Vagina (tissue), 2 donors: Measurements from ENCODE around the gene AHDC1. TPM values are rescaled to one million over a fixed set of nuclear protein-coding genes. Genes with fewer than 3 reads are reported as not detected.

ENCODE experiments used
- DNase-seq, 2 donors: peaks; one replicate each; pipeline ENCODE4 v3.0.0-alpha.2; 2017; ENCODE audit errors: extremely low spot score in 2 of 2
- H3K27ac ChIP-seq: fragments of 200-600 bp; sonication (generic); one replicate; pipeline ENCODE4 v1.5.1; 2019
- H3K27me3 ChIP-seq: fragments of 200-600 bp; sonication (generic); one replicate; pipeline ENCODE4 v1.5.1; 2019
- H3K36me3 ChIP-seq, 2 donors: fragments of 200-600 bp; sonication (generic); one replicate each; pipeline ENCODE4 v1.5.1; 2017 to 2019
- H3K4me1 ChIP-seq: fragments of 200-600 bp; sonication (generic); one replicate; pipeline ENCODE4 v1.5.1; 2019
- H3K4me3 ChIP-seq, 2 donors: fragments of 200-600 bp; sonication (generic); 1 replicate in 1 of 2; 2 replicates in 1 of 2; pipeline ENCODE4 v1.5.1; 2016 to 2019
- H3K9me3 ChIP-seq: fragments of 200-600 bp; sonication (generic); one replicate; pipeline ENCODE4 v1.5.1; 2019
- CTCF ChIP-seq, 3 experiments: fragments of 450-650 bp in 2 of 3; fragments of 200-600 bp in 1 of 3; sonication (generic) in 1 of 3; IDR thresholded peaks; one replicate each; pipeline ENCODE4 v1.5.1; 2017 to 2019; ENCODE audit warnings: antibody characterized with exemption in 3 of 3, mild to moderate bottlenecking in 2 of 3, moderate library complexity in 2 of 3
- POLR2A ChIP-seq, 2 donors: fragments of 450-650 bp; IDR thresholded peaks; one replicate each; pipeline ENCODE4 v1.6.1; 2017; ENCODE audit warnings: antibody characterized with exemption in 2 of 2, mild to moderate bottlenecking in 2 of 2, moderate library complexity in 2 of 2
- POLR2AphosphoS5 ChIP-seq, 2 donors: sonication (generic); formaldehyde crosslinking; IDR thresholded peaks; one replicate each; pipeline ENCODE4 v1.9.0; 2017; ENCODE audit warnings: antibody characterized with exemption in 2 of 2, mild to moderate bottlenecking in 2 of 2, low read depth in 1 of 2; ENCODE audit not compliant: insufficient read depth in 1 of 2
- intact Hi-C: fragments of 100-400 bp; cut with DNase I; formaldehyde crosslinking; loops from one replicate; pipeline ENCODE4 v1.15.1; 2023
- total RNA-seq: library from RNA; depleted of rRNA; stranded (reverse); fragments of >200 nt; gene quantifications from one replicate; pipeline ENCODE4 v1.2.3, GENCODE V29; 2016

The AHDC1 gene
- total RNA-seq, 1 donor from 2014 or later: 62.4 TPM

DNA sequence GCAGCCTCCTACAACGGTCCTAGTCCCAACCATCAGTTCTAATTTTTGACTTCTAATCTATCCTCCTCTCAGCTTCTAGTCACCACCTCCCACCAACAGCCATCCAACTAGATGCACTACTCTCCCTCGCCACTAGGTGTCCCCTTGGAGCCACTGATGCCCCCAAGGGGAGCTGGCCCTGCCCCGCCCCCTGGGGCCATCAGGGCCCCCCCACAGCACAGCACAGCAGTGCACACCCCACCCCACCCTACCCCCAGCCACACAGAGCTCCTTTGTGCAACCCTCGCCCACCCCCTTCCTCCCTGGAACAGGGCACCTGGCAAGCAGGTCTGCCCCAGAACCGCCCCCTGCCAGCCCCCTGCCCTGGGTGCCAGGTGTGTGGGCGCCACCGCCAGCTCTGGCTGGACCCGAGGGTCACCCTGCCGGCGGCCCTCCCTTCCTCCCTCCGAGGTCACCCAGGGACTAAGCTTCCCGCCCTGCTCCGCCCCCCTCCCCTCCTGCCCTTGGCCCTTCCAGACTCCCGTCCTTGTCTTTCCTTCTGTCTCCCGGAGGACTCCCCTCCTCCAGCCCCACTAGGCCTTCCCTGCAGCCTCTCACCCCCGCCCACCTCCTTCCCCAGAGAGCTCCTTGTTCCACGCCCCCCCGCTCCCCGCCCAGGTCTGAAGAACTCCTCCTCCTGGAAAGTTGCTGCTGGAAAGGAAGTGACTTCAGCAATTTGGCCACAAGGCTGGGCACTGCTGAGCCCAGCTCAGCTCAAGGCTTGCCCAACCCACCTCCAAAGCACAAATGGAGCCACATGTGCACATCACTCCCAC is 47.0 kb downstream of the AHDC1 start:
- Histone ChIP-seq H3K27ac (peak overlapping the region; percentile 96), H3K4me3 (peak overlapping the region; percentile 24 to 30), H3K36me3 (peaks cover 0 to 9% of the 10 kb centered on the region in 2 donors), H3K4me1 (peaks cover 85% of the 10 kb centered on the region), H3K27me3 (no peaks in the 10 kb centered on the region), H3K9me3 (no peaks in the 10 kb centered on the region)
- DNase-seq: peak in 1 of 2 donors; percentile 98
- intact Hi-C loops: loop anchor here (2.0 kb wide), 1 partner anchor 48 kb away; the partner anchor contains the start of gene AHDC1
- TF ChIP-seq POLR2AphosphoS5 (IDR thresholded peaks at IDR 0.05; ENCODE audit: insufficient read depth in 1 of 2, low read depth in 1 of 2) (peak in 1 of 2 donors; percentile 61), CTCF (IDR thresholded peaks at IDR 0.05) (peak; percentile 66 to 94 (median 75)), POLR2A (IDR thresholded peaks at IDR 0.05) (no peak)

DNA sequence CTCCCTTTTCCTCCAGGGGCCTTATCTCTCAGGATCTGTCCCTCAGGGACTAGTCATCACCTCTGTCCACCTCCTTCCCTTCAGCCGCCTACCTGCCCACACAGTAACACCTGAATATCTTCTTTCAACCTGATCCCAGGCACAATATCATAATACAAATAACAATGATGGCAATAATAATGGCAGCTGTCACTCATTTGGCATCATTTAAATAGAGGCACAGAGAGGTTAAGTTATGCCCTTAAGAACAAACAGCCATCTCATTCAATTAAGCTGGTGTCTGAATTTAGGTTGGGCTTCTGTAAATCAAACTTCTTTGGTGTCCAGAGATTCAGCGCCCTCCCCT is 47.5 kb downstream of the AHDC1 start:
- Histone ChIP-seq H3K27ac (peak overlapping the region; percentile 96), H3K4me3 (no peak overlapping the region), H3K9me3 (no peaks in the 10 kb centered on the region), H3K36me3 (peaks cover 0 to 15% of the 10 kb centered on the region in 2 donors), H3K4me1 (peaks cover 79% of the 10 kb centered on the region), H3K27me3 (no peaks in the 10 kb centered on the region)
- no peak for DNase-seq
- intact Hi-C loops: loop anchor here (2.0 kb wide), 1 partner anchor 48 kb away; the partner anchor contains the start of gene AHDC1
- TF ChIP-seq CTCF (IDR thresholded peaks at IDR 0.05) (no peak), POLR2AphosphoS5 (IDR thresholded peaks at IDR 0.05; ENCODE audit: insufficient read depth in 1 of 2, low read depth in 1 of 2) (no peak), POLR2A (IDR thresholded peaks at IDR 0.05) (no peak)

DNA sequence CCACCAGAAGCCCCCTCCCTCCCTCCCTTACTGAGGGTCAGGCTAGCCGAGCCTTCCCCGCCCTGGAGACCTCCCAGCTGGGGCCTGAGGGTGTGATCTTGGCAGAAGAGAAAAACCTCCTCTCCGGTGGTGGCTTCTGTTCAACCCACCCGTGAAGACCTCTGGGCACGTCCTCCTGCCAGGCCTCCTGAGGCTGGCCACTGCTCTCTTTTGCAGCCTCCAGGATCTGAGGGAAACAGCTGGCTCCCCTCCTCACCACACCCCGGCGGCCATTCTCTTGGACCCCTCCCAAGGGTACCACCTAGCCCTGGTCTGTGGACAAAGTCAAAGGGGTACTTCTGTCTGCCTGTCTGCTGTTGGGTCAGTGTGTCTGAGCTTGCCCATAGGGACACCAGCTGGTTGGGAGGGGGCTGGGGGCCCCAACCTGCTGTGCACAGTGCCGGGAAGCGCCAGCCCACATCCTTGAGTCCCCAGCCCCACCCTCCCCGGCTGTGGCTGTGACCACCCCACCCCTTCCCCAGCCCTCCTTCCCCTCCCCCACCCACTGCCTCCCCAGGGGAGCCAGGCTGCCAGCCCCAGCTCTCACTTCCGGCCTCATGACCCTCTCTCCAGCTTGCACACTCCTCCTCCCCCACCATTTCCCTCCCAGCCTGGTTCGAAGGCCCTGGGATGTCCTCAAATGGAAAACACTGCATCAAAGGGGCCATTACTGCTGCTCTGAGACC is 48.1 kb downstream of the AHDC1 start:
- H3K36me3 ChIP-seq: peaks cover 0 to 21% of the 10 kb centered on the region in 2 donors
- peaks cover 74% of the 10 kb centered on the region for H3K4me1 ChIP-seq
- H3K27me3 ChIP-seq: no peaks in the 10 kb centered on the region
- intact Hi-C loops: loop anchor here (2.0 kb wide), 1 partner anchor 49 kb away; the partner anchor contains the start of gene AHDC1
- TF ChIP-seq CTCF (IDR thresholded peaks at IDR 0.05) (no peak), POLR2AphosphoS5 (IDR thresholded peaks at IDR 0.05; ENCODE audit: insufficient read depth in 1 of 2, low read depth in 1 of 2) (no peak), POLR2A (IDR thresholded peaks at IDR 0.05) (no peak)
- DNase-seq: no peak
- H3K9me3 ChIP-seq: no peaks in the 10 kb centered on the region
- H3K4me3 ChIP-seq: peak overlapping the region in 1 of 2 donors; percentile 24
- H3K27ac ChIP-seq: peak overlapping the region; percentile 96

- Histone ChIP-seq H3K9me3 (no peaks in the 10 kb centered on the region), H3K4me1 (peaks cover 65% of the 10 kb centered on the region), H3K27me3 (no peaks in the 10 kb centered on the region), H3K4me3 (peak overlapping the region in 1 of 2 donors; percentile 24), H3K36me3 (peaks cover 0 to 29% of the 10 kb centered on the region in 2 donors), H3K27ac (peak overlapping the region; percentile 96)
- DNase-seq: no peak
- intact Hi-C loops: no loop called here
- TF ChIP-seq POLR2A (IDR thresholded peaks at IDR 0.05) (no peak), POLR2AphosphoS5 (IDR thresholded peaks at IDR 0.05; ENCODE audit: insufficient read depth in 1 of 2, low read depth in 1 of 2) (peak in 1 of 2 donors; percentile 23), CTCF (IDR thresholded peaks at IDR 0.05) (no peak)
Observed at GRCh38 chr1:27554759-27555699, 48.9 kb downstream of the AHDC1 start.
